ENCODE data around the gene BCO2.

BCO2 gene

GRCh38 chr11:112216561-112217105 lies 41.3 kb downstream of the BCO2 start:
- no peak for DNase-seq (ENCODE audit: low spot score)
- TF ChIP-seq, protein P1, sequence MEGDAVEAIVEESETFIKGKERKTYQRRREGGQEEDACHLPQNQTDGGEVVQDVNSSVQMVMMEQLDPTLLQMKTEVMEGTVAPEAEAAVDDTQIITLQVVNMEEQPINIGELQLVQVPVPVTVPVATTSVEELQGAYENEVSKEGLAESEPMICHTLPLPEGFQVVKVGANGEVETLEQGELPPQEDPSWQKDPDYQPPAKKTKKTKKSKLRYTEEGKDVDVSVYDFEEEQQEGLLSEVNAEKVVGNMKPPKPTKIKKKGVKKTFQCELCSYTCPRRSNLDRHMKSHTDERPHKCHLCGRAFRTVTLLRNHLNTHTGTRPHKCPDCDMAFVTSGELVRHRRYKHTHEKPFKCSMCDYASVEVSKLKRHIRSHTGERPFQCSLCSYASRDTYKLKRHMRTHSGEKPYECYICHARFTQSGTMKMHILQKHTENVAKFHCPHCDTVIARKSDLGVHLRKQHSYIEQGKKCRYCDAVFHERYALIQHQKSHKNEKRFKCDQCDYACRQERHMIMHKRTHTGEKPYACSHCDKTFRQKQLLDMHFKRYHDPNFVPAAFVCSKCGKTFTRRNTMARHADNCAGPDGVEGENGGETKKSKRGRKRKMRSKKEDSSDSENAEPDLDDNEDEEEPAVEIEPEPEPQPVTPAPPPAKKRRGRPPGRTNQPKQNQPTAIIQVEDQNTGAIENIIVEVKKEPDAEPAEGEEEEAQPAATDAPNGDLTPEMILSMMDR (IDR thresholded peaks at IDR 0.05; ENCODE audit: extremely low read depth, missing control alignments), result no peak

DNA sequence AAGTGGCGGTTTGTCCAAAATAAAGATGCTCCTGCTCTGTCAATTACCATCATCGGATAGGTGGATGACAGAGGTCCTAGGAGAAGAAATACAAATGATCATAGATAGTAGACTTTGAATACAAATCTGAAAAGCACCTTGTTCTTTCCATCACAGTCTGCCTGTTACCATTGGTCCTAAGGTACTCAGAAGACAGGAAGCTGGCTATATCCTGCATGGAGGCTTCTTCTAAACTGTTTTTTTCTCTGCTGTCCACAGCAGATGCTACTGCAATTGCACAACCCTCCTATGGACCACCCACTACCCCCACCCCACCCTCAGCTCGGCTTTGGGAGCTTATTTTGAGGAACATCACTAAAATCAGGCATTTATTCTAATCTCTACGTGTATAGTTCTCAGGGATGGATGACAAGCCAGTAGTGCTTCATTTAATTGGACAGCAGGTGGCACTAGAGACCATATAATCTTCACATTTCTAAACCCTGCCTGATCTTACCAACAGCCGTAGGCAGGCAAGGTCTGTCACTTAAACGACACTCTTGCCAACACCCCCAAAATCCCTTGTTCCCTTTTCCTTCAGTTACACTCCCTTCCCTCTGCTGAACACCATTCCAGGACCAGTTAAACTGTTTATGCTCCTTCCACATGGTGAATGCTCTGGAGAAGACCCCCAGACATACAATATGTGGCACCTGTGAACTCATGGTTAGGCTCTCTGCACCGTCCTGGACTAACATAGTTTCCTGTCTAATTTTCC lies 44.3 kb downstream of the BCO2 start:
- TF ChIP-seq, protein P1 (IDR thresholded peaks at IDR 0.05; ENCODE audit: extremely low read depth, missing control alignments), result peak; percentile 67
- peak; percentile 80 for DNase-seq (ENCODE audit: low spot score)

DNA sequence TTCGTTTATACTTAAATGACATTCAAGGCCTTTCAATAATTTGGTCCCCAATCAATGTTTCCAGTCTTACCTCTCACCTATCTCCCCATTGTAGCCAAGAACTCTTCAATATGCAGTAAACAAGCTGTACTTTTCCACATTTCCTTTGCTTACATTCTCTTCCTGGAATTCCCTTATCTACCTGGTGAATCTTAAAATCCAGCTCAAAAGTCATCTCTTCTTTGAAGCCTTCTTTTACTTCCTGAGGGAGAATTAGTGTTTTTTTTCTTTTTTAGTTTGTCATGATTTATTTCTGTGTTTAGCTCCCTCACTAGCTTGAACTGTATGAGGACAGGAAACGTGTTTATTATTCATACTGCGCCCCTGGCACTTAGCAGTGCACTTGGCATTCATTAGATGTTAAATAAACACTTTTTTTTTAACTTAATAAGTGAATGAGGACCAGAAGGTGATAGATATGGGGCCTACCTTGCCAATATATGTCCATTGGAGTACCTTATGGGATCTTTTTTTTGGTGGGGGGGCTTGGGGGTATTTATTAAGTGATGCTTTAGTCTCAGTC lies 46.0 kb downstream of the BCO2 start:
- TF ChIP-seq, protein P1 (IDR thresholded peaks at IDR 0.05; ENCODE audit: extremely low read depth, missing control alignments), result no peak
- no peak for DNase-seq (ENCODE audit: low spot score)

GRCh38 chr11:112222303-112222702 lies 47.0 kb downstream of the BCO2 start:
- no peak for DNase-seq (ENCODE audit: low spot score)
- TF ChIP-seq, protein P1 (IDR thresholded peaks at IDR 0.05; ENCODE audit: extremely low read depth, missing control alignments), result no peak

GRCh38 chr11:112223121-112223520 lies 47.8 kb downstream of the BCO2 start:
- TF ChIP-seq, protein P1 (IDR thresholded peaks at IDR 0.05; ENCODE audit: extremely low read depth, missing control alignments), result no peak
- DNase-seq (ENCODE audit: low spot score), result no peak

GRCh38 chr11:112223754-112224532 lies 48.6 kb downstream of the BCO2 start:
- TF ChIP-seq, protein P1 (IDR thresholded peaks at IDR 0.05; ENCODE audit: extremely low read depth, missing control alignments), result no peak
- DNase-seq (ENCODE audit: low spot score), result no peak

- TF ChIP-seq, protein P1 (IDR thresholded peaks at IDR 0.05; ENCODE audit: extremely low read depth, missing control alignments), result no peak
- DNase-seq (ENCODE audit: low spot score), result no peak
Measured at GRCh38 chr11:112225753-112226061, 50.4 kb downstream of the BCO2 start.

All from GM20000 (cell line).